Cardiac muscle cell (in vitro differentiated cells and primary cell): Measurements from ENCODE around the gene PDLIM4. TPM values are rescaled to one million over a fixed set of nuclear protein-coding genes. Genes with fewer than 3 reads are reported as not detected.

Experiments used
- DNase-seq, 2 donors: peaks; one replicate each; pipeline versions ENCODE4 v3.0.0 to v3.0.0-alpha.2; 2010 to 2017; ENCODE audit warnings: low read depth in 1 of 2, low spot score in 1 of 2
- H3K27ac ChIP-seq: fragments of 200-600 bp; sonication (generic); 2 replicates; pipeline ENCODE4 v1.5.1; 2016
- H3K27me3 ChIP-seq: fragments of 200-600 bp; sonication (generic); 2 replicates; pipeline ENCODE4 v1.6.0; 2016; ENCODE audit warnings: control low read depth
- H3K36me3 ChIP-seq: fragments of 200-600 bp; sonication (generic); 2 replicates; pipeline ENCODE4 v1.5.1; 2016; ENCODE audit warnings: control low read depth
- H3K4me1 ChIP-seq: fragments of 200-600 bp; sonication (generic); 2 replicates; pipeline ENCODE4 v1.8.1; 2017; ENCODE audit warnings: low read depth, mild to moderate bottlenecking, mixed run types
- H3K4me3 ChIP-seq: fragments of 200-600 bp; sonication (generic); 2 replicates; pipeline ENCODE4 v1.5.1; 2016; ENCODE audit warnings: mild to moderate bottlenecking
- H3K9me3 ChIP-seq: fragments of 200-600 bp; sonication (generic); 2 replicates; pipeline ENCODE4 v1.5.1; 2017; ENCODE audit warnings: low read depth, mild to moderate bottlenecking, control low read depth
- CTCF ChIP-seq: IDR thresholded peaks from 2 replicates; pipeline ENCODE4 v1.5.1; 2012; ENCODE audit warnings: low read depth, mild to moderate bottlenecking, low read length
- polyA plus RNA-seq: library from polyadenylated mRNA; unstranded; fragments of >200 nt; fragmentation: Nextera tagmentation; extraction: Ambion mirVana; gene quantifications from 2 replicates; pipeline ENCODE4 v1.2.1, GENCODE V29; 2016
- total RNA-seq: library from RNA; depleted of rRNA; stranded (reverse); fragments of >200 nt; gene quantifications from 2 replicates; pipeline ENCODE4 v1.2.3, GENCODE V29; 2016

PDLIM4 gene
- total and polyA plus RNA-seq, 2 experiments from 2014 or later, result 23.1 to 32.7 TPM

DNA sequence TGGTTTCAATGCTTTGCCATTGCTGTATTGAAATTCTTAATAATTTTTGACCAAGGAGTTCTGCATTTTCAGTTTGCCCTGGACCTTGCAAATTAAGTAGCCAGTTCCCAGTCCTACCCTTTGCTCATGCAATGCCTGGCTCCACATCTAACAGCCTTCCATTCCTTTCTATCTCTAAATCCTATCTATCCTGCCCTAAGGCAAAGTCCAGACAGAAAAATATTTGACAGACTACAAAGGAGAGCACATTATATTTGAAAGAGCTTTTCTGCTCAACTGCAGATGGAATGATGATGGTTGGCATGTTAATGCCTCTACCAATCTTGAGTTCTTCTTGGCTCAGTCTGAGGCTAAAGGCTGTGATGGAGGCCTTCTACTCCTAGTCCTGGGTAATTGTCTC is 52.2 kb downstream of the PDLIM4 start:
- Histone ChIP-seq H3K27me3 (no peaks in the 10 kb centered on the region), H3K4me3 (no peak overlapping the region), H3K36me3 (no peaks in the 10 kb centered on the region), H3K9me3 (no peaks in the 10 kb centered on the region), H3K27ac (no peak overlapping the region), H3K4me1 (no peaks in the 10 kb centered on the region)
- no peak for DNase-seq
- no peak for TF ChIP-seq CTCF

DNA sequence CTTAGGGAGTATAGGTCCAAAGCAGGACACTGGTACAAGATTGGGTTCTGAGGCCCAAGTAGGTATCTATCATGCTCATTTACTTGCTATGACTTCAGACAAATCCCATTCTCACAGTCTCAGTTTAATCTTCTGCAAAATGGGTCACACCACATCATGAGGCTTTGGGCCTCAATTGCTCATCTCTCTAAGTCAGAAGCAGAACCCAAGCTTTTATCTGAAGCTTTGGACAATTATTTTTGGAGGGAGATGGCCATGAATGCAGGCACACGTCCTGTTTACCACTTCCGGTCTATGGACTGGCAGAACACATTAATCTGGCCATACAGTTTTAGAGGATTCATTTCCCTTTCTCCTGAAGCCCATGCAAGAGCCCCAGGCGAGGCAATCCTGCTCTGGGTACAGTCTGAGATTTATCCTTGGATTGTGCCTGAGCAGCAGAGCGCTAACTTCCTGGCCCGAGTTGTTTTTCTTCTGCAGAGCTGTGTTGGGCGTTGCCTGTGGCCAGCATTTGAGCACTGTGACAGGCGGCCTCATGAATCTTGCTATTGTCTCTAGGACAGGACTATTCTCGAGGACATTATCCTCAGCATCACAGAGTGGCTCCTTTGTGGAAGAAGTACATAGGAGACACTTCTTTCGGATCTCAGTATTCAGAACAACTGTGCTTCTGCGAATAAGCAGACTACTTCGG is 52.8 kb downstream of the PDLIM4 start:
- Histone ChIP-seq H3K4me3 (no peak overlapping the region), H3K9me3 (no peaks in the 10 kb centered on the region), H3K4me1 (no peaks in the 10 kb centered on the region), H3K27me3 (no peaks in the 10 kb centered on the region), H3K27ac (no peak overlapping the region), H3K36me3 (no peaks in the 10 kb centered on the region)
- TF ChIP-seq CTCF, result no peak
- no peak for DNase-seq

- no peak overlapping the region for H3K27ac ChIP-seq
- no peaks in the 10 kb centered on the region for H3K36me3 ChIP-seq
- H3K9me3 ChIP-seq, result no peaks in the 10 kb centered on the region
- no peaks in the 10 kb centered on the region for H3K27me3 ChIP-seq
- no peak overlapping the region for H3K4me3 ChIP-seq
- H3K4me1 ChIP-seq, result no peaks in the 10 kb centered on the region
- peak in 1 of 2 donors; percentile 93 for DNase-seq
- no peak for TF ChIP-seq CTCF
These were observed 55.9 kb downstream of the PDLIM4 start for GRCh38 chr5:132313366-132313765.

DNA sequence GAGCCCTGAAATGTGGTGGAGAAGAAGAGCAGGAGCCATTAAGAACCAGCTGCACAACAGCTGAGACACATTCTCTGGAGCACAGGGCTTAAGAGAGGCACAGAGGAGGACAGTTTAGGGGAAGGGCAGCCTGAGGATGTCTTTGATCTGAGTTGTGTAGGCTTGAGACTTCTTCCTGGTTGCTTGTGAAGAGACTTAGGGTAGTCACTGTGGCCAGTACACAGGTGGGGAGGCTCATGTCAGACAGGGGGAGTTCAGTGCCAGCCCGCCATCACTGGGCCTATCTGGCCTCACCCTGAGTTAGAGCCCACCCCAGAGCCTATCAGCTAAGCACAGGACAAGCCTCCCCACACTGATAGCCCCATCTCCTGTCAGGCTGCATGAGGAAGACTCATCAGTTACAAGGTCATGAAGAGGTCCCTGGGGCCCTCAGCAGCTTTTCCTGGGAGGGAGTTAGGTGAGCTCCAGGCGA is 56.5 kb downstream of the PDLIM4 start:
- no peak for TF ChIP-seq CTCF
- H3K4me3 ChIP-seq, result no peak overlapping the region
- no peaks in the 10 kb centered on the region for H3K27me3 ChIP-seq
- no peaks in the 10 kb centered on the region for H3K4me1 ChIP-seq
- H3K27ac ChIP-seq, result no peak overlapping the region
- H3K36me3 ChIP-seq, result no peaks in the 10 kb centered on the region
- H3K9me3 ChIP-seq, result no peaks in the 10 kb centered on the region
- DNase-seq, result no peak

GRCh38 chr5:132315529-132316067 is 58.1 kb downstream of the PDLIM4 start:
- H3K4me1 ChIP-seq, result no peaks in the 10 kb centered on the region
- H3K27me3 ChIP-seq, result no peaks in the 10 kb centered on the region
- no peak overlapping the region for H3K27ac ChIP-seq
- no peaks in the 10 kb centered on the region for H3K9me3 ChIP-seq
- H3K36me3 ChIP-seq, result no peaks in the 10 kb centered on the region
- no peak overlapping the region for H3K4me3 ChIP-seq
- no peak for DNase-seq
- TF ChIP-seq CTCF, result no peak
